GM12878 (cell line): Measurements from ENCODE around the gene GINS1.

Experiments
- MAX ChIP-seq: IDR thresholded peaks from 2 replicates; pipeline ENCODE4 v1.6.1; 2012; ENCODE audit warnings: low read depth, low read length, improper control_type of control experiment
- PBX3 ChIP-seq: IDR thresholded peaks from 2 replicates; pipeline ENCODE4 v1.6.1; 2011; ENCODE audit warnings: mild to moderate bottlenecking, low read depth, low read length, moderate library complexity; ENCODE audit not compliant: insufficient replicate concordance
- SIX5 ChIP-seq: IDR thresholded peaks from 2 replicates; pipeline ENCODE4 v1.6.1; 2011; ENCODE audit warnings: mild to moderate bottlenecking, low read depth, low read length, moderate library complexity; ENCODE audit not compliant: severe bottlenecking
- TF ChIP-seq, protein P1 (sequence below): IDR thresholded peaks from 2 replicates; pipeline ENCODE4 v1.6.1; 2011; ENCODE audit warnings: borderline replicate concordance, low read depth, mild to moderate bottlenecking, moderate library complexity, low read length; ENCODE audit not compliant: insufficient read depth, poor library complexity, severe bottlenecking

GRCh38 chr20:25368526-25368925, 38.9 kb upstream of the GINS1 start:
- TF ChIP-seq SIX5 (no peak), MAX (no peak), PBX3 (no peak)
- TF ChIP-seq, protein P1, sequence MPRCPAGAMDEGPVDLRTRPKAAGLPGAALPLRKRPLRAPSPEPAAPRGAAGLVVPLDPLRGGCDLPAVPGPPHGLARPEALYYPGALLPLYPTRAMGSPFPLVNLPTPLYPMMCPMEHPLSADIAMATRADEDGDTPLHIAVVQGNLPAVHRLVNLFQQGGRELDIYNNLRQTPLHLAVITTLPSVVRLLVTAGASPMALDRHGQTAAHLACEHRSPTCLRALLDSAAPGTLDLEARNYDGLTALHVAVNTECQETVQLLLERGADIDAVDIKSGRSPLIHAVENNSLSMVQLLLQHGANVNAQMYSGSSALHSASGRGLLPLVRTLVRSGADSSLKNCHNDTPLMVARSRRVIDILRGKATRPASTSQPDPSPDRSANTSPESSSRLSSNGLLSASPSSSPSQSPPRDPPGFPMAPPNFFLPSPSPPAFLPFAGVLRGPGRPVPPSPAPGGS, result no peak
